Fibroblast of pulmonary artery (primary cell): ENCODE data around the gene CD47.

ENCODE experiments used
- DNase-seq: peaks from one replicate; pipeline ENCODE4 v3.0.0-alpha.2; 2010; ENCODE audit warnings: low read depth
- H3K4me3 ChIP-seq: replicated peaks from 2 replicates; pipeline ENCODE4 v1.5.1; 2011; ENCODE audit warnings: low read depth, mild to moderate bottlenecking, control low read depth, low read length, moderate library complexity
- TF ChIP-seq, protein P1 (sequence below): IDR thresholded peaks from 2 replicates; pipeline ENCODE4 v1.5.1; 2011; ENCODE audit warnings: mild to moderate bottlenecking, control low read depth, low read length, inconsistent platforms; ENCODE audit errors: missing control alignments

The CD47 gene

DNA sequence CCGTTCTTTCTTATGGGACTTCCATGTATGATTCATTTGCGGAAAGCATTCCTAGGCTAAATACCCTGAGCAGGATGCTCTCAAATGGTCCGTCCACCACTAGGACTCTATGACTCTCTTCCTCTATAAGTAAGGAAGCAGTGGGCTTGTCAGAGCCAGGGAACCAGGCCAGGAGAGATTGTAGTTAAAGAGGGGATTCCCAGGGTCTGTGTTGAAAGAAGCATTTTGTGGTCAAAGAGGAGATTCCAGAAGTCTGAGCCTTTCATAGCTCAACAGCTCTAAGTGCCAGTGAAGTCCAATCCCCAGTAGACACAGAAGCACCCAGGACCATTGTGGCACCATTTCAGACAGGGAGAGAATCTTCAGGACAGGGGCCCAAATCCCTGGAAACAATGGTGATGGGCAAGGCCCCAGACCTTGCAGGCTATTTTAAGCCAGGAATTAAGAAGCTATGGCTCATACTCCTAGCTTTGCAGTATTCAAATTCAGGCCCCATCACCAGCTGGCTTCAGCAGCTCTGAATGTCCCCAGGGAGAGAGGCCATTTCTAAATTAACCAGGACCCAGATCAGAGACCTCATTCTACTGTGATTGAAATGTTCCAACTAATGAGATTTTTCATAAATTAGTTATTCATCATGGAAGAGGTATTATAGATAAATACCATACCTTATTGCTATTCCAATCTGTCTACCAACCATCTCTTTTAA, 81.7 kb downstream of the CD47 start:
- TF ChIP-seq, protein P1, sequence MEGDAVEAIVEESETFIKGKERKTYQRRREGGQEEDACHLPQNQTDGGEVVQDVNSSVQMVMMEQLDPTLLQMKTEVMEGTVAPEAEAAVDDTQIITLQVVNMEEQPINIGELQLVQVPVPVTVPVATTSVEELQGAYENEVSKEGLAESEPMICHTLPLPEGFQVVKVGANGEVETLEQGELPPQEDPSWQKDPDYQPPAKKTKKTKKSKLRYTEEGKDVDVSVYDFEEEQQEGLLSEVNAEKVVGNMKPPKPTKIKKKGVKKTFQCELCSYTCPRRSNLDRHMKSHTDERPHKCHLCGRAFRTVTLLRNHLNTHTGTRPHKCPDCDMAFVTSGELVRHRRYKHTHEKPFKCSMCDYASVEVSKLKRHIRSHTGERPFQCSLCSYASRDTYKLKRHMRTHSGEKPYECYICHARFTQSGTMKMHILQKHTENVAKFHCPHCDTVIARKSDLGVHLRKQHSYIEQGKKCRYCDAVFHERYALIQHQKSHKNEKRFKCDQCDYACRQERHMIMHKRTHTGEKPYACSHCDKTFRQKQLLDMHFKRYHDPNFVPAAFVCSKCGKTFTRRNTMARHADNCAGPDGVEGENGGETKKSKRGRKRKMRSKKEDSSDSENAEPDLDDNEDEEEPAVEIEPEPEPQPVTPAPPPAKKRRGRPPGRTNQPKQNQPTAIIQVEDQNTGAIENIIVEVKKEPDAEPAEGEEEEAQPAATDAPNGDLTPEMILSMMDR = no peak
- H3K4me3 ChIP-seq = no peak overlapping the region
- DNase-seq = peak; percentile 95

DNA sequence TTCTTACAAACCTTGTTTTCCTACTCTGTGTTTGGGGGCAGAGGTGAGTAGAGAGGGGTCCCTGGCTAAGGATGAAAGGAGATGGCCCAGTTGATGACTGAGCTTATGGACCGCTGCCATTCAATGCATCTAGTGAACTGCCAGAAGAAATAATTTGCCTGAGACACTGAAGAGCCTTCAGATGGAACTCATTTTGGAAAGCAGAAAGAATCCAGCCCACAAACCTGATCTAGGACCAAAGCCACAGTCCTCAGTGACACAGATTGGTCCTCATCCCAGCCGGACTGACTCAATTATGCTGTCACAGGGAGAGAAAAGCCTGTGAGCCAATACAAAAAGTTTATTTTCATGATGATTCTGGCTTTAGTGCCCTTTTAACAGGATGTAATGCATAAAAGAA, 82.7 kb downstream of the CD47 start:
- H3K4me3 ChIP-seq = no peak overlapping the region
- DNase-seq = no peak
- TF ChIP-seq, protein P1 = no peak

DNA sequence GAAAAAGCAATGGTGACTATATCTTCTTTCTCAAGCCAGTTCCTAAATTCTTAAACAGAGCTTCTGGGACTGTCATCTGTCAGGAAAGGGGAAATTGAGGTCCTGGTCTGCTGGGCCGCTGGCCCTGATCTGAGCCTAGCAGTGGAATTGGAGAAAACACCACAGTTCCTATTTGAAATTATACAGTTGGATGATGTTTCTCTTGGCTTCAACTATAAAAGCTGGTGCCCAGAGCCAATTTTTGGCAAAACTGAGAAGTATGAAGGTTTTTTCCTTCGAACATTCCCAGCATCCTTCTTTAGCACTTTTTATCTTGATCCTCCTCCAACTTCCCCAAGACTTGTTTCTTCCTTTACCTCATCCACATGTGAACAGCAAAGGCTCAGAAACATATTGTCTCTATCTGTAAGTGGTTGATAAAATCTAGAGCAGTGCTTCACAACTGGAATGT, 83.9 kb downstream of the CD47 start:
- TF ChIP-seq, protein P1 = no peak
- H3K4me3 ChIP-seq = no peak overlapping the region
- peak; percentile 50 for DNase-seq

DNA sequence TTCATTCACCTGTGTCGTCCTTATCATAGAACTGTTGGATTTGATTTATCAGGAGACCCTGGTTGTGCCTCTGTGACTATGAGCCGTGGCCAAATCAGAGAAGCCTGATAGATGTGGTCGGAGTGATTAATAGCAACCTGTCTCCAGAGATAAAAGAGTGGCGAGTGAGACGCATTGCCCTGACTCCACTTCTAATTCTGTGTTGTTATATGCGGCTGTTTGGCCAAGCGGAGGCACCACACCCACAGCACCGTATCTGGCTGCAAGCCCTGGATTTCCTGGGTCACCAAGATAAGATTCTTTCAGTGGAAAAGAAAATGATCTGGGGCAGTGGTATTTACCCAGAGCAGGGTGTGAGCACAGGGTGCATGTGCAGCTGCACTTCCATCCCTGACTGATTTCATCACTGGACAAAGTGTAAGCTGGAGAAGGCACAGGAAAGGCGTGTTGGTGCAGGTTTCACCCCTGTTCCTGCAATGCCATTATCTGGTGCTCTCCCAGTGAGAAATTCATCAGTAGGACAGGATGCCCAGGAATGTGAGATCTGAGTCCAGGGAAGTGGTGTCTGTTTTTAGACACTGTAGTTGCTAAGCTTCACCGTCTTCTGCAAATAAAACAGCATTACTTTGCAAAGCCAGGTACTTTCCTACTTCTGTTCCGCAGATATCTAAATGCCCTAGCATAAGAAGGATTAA, 84.6 kb downstream of the CD47 start:
- DNase-seq = peak; percentile 67
- TF ChIP-seq, protein P1 = no peak
- no peak overlapping the region for H3K4me3 ChIP-seq

DNA sequence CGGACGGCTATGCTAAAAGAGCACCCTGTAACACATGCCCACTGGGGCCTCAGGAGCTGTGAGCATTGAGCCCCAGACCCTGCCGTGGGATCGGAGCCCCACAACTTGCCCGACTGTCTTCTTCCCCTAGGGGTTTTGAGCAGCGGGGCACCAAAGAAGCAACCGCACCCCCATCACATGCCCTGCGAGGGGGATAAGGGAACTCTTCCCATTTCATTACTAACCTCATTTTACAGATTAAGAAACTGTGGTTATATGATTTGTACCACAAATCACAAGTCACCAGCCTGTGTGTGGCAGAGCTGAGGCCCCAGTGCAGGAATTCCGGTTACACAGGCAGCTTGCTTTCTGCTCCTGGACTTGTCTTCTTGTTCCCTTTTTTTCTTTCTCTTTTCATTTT, 86.2 kb downstream of the CD47 start:
- no peak for DNase-seq
- no peak overlapping the region for H3K4me3 ChIP-seq
- TF ChIP-seq, protein P1 = no peak

DNA sequence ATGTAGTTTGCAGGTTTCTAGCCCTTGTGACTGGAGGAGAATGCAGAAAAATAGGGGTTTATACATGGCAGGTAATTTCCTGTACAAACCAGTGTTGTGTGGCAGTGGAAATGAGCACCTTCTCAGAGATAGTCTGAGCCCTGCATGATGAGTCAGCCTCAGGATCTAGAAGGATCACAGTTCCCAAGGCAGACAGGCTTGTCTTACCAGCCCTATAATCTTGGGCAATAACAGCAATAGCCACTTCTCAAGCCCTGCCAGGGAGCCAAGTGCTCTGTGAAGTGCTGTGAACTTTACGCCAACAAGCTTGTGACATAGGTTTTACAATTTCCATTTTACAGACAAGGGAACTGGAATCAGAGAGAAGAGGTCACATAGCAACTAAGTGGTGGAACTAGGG, 89.4 kb downstream of the CD47 start:
- no peak overlapping the region for H3K4me3 ChIP-seq
- TF ChIP-seq, protein P1 = no peak
- DNase-seq = no peak
